ENCODE measurements around the gene PIBF1. TPM values are rescaled to one million over a fixed set of nuclear protein-coding genes. Genes with fewer than 3 reads are reported as not detected.
A peak's percentile ranks its signal among the peaks of the same experiment; 100 is the strongest.
"Not testable (repeated sequence)": the region's sequence is repeated elsewhere in the genome, so short reads cannot be mapped to it uniquely, and the experiment has no call there.

Gene PIBF1
- total and polyA plus RNA-seq, 4 experiments from 2014 or later, result 10.4 to 36.0 (median 23.0) TPM

DNA sequence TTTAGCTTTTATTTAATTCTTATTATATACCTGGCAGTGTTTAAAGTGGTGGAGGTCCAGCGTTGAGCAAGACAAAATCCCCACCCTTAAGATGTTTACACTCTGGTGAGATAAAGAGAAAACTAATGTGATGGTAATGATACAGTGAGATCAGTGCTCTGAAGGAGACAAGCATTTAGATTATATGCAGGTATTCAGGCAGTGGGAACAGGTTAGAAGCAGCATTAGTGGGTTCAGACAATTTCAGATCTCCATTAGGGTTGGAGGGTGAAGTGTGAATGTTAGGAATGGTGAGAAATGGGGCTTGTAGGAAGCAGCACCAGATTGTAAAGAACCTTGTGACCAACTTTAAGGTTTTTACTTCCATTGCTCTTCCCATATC, 39.0 kb downstream of the PIBF1 start:
- DNase-seq, result no peak
- peaks cover 28 to 43% of the 10 kb centered on the region in 2 donors for H3K36me3 Mint-ChIP-seq
- ChIA-PET POLR2A (ENCODE audit: partially characterized antibody) (no interaction called here), CTCF (ENCODE audit: partially characterized antibody) (interaction anchor here (1.8 to 2.9 kb wide), 2 partner anchors 13 to 15 kb away, joined by 3 to 8 read pairs; no protein-coding TSS in a partner anchor)
- no peak overlapping the region for H3K4me3 Mint-ChIP-seq
- peak overlapping the region in 1 of 7 donors; percentile 66 for H3K27ac Mint-ChIP-seq
- H3K27me3 Mint-ChIP-seq, result no peaks in the 10 kb centered on the region
- H3K4me1 ChIP-seq (ENCODE audit: insufficient read depth, low read length), result no peaks in the 10 kb centered on the region
- intact Hi-C loops (cut with micrococcal nuclease), result no loop called here
- no peak overlapping the region for H3K27ac ChIP-seq (ENCODE audit: low read depth, low read length)
- peaks cover 0 to 12% (median 1%) of the 10 kb centered on the region in 4 donors for H3K4me1 Mint-ChIP-seq
- H3K9me3 ChIP-seq (ENCODE audit: control insufficient read depth in 1 of 2, low read length in 2 of 2), result no peaks in the 10 kb centered on the region
- H3K36me3 ChIP-seq (ENCODE audit: insufficient read depth, low read length), result peaks cover 4% of the 10 kb centered on the region
- peaks cover 0 to 2% (median 0%) of the 10 kb centered on the region in 8 donors for H3K9me3 Mint-ChIP-seq
- no peak overlapping the region for H3K4me3 ChIP-seq (ENCODE audit: low read length in 2 of 2)
- H3K27me3 ChIP-seq (ENCODE audit: insufficient read depth, low read length), result no peaks in the 10 kb centered on the region

DNA sequence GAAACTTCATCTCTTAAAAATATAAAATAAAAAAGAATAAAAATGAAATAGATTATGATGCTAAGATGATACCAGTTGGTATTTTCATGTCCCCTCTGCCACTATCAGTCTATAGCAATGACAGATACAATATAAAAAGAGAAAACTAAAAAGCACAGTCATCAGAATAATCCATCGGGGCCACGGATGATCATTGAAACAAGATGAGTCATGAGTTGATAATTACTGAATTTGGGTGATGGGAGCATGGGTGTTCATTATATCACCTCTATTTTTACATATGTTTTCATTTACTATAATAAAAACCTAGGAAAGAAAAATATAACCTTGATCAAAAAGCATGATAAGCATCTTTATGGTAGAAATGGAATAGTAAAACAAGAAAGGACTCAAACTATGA, 41.1 kb downstream of the PIBF1 start:
- Histone ChIP-seq H3K27me3 (ENCODE audit: insufficient read depth, low read length) (no peaks in the 10 kb centered on the region), H3K27ac (ENCODE audit: low read depth, low read length) (no peak overlapping the region), H3K36me3 (ENCODE audit: insufficient read depth, low read length) (peaks cover 8% of the 10 kb centered on the region), H3K9me3 (ENCODE audit: control insufficient read depth in 1 of 2, low read length in 2 of 2) (no peaks in the 10 kb centered on the region), H3K4me3 (ENCODE audit: low read length in 2 of 2) (no peak overlapping the region), H3K4me1 (ENCODE audit: insufficient read depth, low read length) (no peaks in the 10 kb centered on the region)
- CTCF ChIA-PET (ENCODE audit: partially characterized antibody), result no interaction called here
- H3K27ac Mint-ChIP-seq, result no peak overlapping the region
- no peak overlapping the region for H3K4me3 Mint-ChIP-seq
- POLR2A ChIA-PET (ENCODE audit: partially characterized antibody), result no interaction called here
- no peak for DNase-seq
- H3K36me3 Mint-ChIP-seq, result peaks cover 42 to 53% of the 10 kb centered on the region in 2 donors
- H3K27me3 Mint-ChIP-seq, result no peaks in the 10 kb centered on the region
- intact Hi-C loops (cut with micrococcal nuclease), result no loop called here
- H3K4me1 Mint-ChIP-seq, result peaks cover 0 to 13% (median 2%) of the 10 kb centered on the region in 4 donors
- H3K9me3 Mint-ChIP-seq, result peaks cover 0 to 2% (median 0%) of the 10 kb centered on the region in 8 donors

DNA sequence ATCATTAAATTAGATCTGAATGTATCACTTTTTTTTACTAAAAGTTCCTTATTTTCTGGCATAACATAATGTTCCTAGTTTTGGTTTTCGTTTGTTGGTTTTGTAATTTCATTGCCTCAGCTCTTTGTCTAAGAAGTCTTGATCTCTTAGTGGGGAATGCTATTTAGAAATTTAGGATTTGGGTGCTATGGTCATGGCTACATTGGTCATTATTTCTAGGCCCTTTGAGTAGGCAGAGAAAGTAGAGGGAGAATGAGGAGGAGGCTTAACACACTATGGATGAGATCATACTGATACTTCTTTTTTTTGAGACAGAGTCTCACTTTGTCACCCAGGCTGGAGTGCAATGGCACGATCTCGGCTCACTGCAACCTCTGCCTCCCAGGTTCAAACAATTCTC, 41.8 kb downstream of the PIBF1 start:
- no peak for DNase-seq
- Mint-ChIP-seq H3K36me3 (peaks cover 42 to 54% of the 10 kb centered on the region in 2 donors), H3K27ac (no peak overlapping the region), H3K4me3 (no peak overlapping the region), H3K27me3 (no peaks in the 10 kb centered on the region), H3K9me3 (peaks cover 0 to 2% (median 0%) of the 10 kb centered on the region in 8 donors), H3K4me1 (peaks cover 5 to 15% (median 6%) of the 10 kb centered on the region in 4 donors)
- no peaks in the 10 kb centered on the region for H3K9me3 ChIP-seq (ENCODE audit: control insufficient read depth in 1 of 2, low read length in 2 of 2)
- H3K4me3 ChIP-seq (ENCODE audit: low read length in 2 of 2), result no peak overlapping the region
- ChIA-PET POLR2A (ENCODE audit: partially characterized antibody) (no interaction called here), CTCF (ENCODE audit: partially characterized antibody) (no interaction called here)
- intact Hi-C loops (cut with micrococcal nuclease), result no loop called here
- H3K36me3 ChIP-seq (ENCODE audit: insufficient read depth, low read length), result peaks cover 8% of the 10 kb centered on the region
- H3K27ac ChIP-seq (ENCODE audit: low read depth, low read length), result no peak overlapping the region
- no peaks in the 10 kb centered on the region for H3K4me1 ChIP-seq (ENCODE audit: insufficient read depth, low read length)
- no peaks in the 10 kb centered on the region for H3K27me3 ChIP-seq (ENCODE audit: insufficient read depth, low read length)

DNA sequence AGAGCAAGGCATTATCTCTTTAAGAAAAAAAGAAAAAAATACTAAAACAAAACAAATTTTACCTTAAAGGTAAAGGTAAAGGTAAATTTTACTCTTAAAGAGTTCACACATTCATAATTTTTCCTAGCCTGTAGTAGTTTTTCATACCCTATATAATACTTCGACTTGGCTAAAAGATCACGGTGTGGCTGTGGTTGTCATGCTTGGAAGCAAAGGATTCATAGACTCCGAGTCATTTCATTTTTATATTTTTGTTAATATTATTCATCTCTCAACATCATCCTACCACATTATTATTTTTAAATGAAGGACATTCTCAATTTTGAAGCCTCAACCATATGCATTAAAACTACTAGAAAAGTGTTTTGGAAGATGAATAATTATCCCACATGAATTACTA, 52.7 kb downstream of the PIBF1 start:
- Mint-ChIP-seq H3K9me3 (no peaks in the 10 kb centered on the region), H3K4me3 (no peak overlapping the region), H3K27ac (no peak overlapping the region), H3K4me1 (peaks cover 25 to 36% (median 27%) of the 10 kb centered on the region in 4 donors), H3K27me3 (no peaks in the 10 kb centered on the region), H3K36me3 (peaks cover 41 to 47% of the 10 kb centered on the region in 2 donors)
- POLR2A ChIA-PET (ENCODE audit: partially characterized antibody), result no interaction called here
- intact Hi-C loops (cut with micrococcal nuclease), result no loop called here
- CTCF ChIA-PET (ENCODE audit: partially characterized antibody), result no interaction called here
- peaks cover 3% of the 10 kb centered on the region for H3K4me1 ChIP-seq (ENCODE audit: insufficient read depth, low read length)
- no peaks in the 10 kb centered on the region for H3K27me3 ChIP-seq (ENCODE audit: insufficient read depth, low read length)
- H3K4me3 ChIP-seq (ENCODE audit: low read length in 2 of 2), result no peak overlapping the region
- no peaks in the 10 kb centered on the region for H3K9me3 ChIP-seq (ENCODE audit: control insufficient read depth in 1 of 2, low read length in 2 of 2)
- H3K36me3 ChIP-seq (ENCODE audit: insufficient read depth, low read length), result no peaks in the 10 kb centered on the region
- no peak for DNase-seq
- H3K27ac ChIP-seq (ENCODE audit: low read depth, low read length), result no peak overlapping the region

DNA sequence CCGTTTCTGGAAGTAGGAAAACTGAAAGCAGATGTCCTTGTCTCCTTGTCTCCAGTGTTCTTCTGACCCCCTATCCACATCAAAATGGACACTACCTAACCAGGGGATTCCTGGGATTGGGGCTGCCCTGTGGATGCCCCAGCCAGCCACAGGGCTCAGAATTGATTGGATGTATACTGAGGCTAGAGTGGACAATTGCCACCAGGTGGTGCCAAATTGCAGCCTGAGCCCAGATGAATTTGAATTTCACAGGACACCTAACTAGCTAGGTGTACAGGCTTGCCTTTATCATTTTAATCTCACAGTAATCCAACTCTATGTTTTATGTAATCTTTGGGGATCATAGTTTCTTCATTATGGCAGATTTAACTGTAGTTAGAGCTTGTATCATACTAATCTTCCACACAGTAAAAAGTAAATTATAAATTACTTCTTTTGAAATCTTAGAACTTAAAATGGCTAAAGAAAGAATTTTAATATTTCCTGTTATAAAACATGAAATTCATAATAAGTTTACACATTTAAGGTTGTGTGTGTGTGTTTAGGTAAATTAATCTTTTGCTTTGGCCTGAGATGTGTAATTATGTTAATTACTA, 58.0 kb downstream of the PIBF1 start:
- Mint-ChIP-seq H3K4me1 (peaks cover 0 to 7% (median 4%) of the 10 kb centered on the region in 4 donors), H3K36me3 (peaks cover 25% of the 10 kb centered on the region in 2 donors), H3K9me3 (no peaks in the 10 kb centered on the region), H3K27me3 (no peaks in the 10 kb centered on the region), H3K4me3 (no peak overlapping the region), H3K27ac (no peak overlapping the region)
- peak in 4 of 5 donors; percentile 10 to 24 (median 22) for DNase-seq
- H3K27me3 ChIP-seq (ENCODE audit: insufficient read depth, low read length), result no peaks in the 10 kb centered on the region
- intact Hi-C loops (cut with micrococcal nuclease), result loop anchor here (1.0 kb wide), 1 partner anchor 868 kb away; no protein-coding TSS in a partner anchor
- H3K36me3 ChIP-seq (ENCODE audit: insufficient read depth, low read length), result peaks cover 4% of the 10 kb centered on the region
- ChIA-PET CTCF (ENCODE audit: partially characterized antibody) (interaction anchor here (0.7 to 2.1 kb wide), 6 partner anchors 9 to 885 kb away, joined by 3 to 6 read pairs (median 4); no protein-coding TSS in a partner anchor), POLR2A (ENCODE audit: partially characterized antibody) (no interaction called here)
- H3K27ac ChIP-seq (ENCODE audit: low read depth, low read length), result no peak overlapping the region
- no peak overlapping the region for H3K4me3 ChIP-seq (ENCODE audit: low read length in 2 of 2)
- H3K4me1 ChIP-seq (ENCODE audit: insufficient read depth, low read length), result peaks cover 3% of the 10 kb centered on the region
- no peaks in the 10 kb centered on the region for H3K9me3 ChIP-seq (ENCODE audit: control insufficient read depth in 1 of 2, low read length in 2 of 2)

DNA sequence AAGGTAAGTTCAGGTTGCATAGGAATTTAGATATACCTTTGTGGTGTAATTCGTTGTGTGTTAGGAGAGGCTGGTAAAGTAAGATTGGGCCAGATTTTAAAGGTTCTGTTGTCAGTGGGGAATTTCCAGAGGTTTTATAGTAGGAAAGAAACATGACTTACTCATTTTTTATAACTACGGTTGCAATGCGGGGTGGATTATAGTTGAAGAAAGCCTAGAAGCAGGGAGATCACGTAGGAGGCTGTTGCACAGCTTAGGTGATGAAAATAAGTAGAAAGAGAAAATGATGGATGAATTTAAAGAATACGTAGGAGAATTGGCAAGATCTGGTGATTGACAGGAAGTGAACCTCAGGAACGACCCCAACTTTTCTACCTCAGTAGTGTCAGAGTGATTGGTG, 61.1 kb downstream of the PIBF1 start:
- Histone ChIP-seq H3K36me3 (ENCODE audit: insufficient read depth, low read length) (peaks cover 10% of the 10 kb centered on the region), H3K9me3 (ENCODE audit: control insufficient read depth in 1 of 2, low read length in 2 of 2) (no peaks in the 10 kb centered on the region), H3K4me1 (ENCODE audit: insufficient read depth, low read length) (no peaks in the 10 kb centered on the region), H3K27ac (ENCODE audit: low read depth, low read length) (no peak overlapping the region), H3K27me3 (ENCODE audit: insufficient read depth, low read length) (no peaks in the 10 kb centered on the region), H3K4me3 (ENCODE audit: low read length in 2 of 2) (no peak overlapping the region)
- no peaks in the 10 kb centered on the region for H3K27me3 Mint-ChIP-seq
- peaks cover 45 to 49% of the 10 kb centered on the region in 2 donors for H3K36me3 Mint-ChIP-seq
- no peak overlapping the region for H3K4me3 Mint-ChIP-seq
- H3K4me1 Mint-ChIP-seq, result peaks cover 0 to 7% (median 4%) of the 10 kb centered on the region in 4 donors
- intact Hi-C loops (cut with micrococcal nuclease), result no loop called here
- ChIA-PET POLR2A (ENCODE audit: partially characterized antibody) (no interaction called here), CTCF (ENCODE audit: partially characterized antibody) (no interaction called here)
- no peak for DNase-seq
- H3K9me3 Mint-ChIP-seq, result peaks cover 0 to 2% (median 0%) of the 10 kb centered on the region in 8 donors
- no peak overlapping the region for H3K27ac Mint-ChIP-seq

DNA sequence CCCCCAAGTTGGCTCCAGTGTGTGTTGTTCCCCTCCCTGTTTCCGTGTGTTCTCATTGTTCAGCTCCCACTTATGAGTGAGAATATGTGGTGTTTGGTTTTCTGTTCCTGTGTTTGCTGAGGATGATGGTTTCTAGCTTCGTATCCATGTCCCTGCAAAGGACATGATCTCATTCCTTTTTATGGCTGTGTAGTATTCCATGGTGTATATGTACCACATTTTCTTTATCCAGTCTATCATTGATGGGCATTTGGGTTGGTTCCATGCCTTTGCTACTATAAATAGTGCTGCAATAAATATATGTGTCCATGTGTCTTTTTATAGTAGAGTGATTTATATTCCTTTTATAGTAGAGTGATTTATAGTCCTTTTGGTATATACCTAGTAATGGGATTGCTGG, 63.2 kb downstream of the PIBF1 start:
- H3K4me3 Mint-ChIP-seq; DNase-seq; H3K36me3 ChIP-seq (ENCODE audit: insufficient read depth, low read length); H3K9me3 Mint-ChIP-seq; H3K4me1 Mint-ChIP-seq; H3K27me3 Mint-ChIP-seq; intact Hi-C loops (cut with micrococcal nuclease); CTCF ChIA-PET (ENCODE audit: partially characterized antibody); H3K27ac Mint-ChIP-seq; H3K27ac ChIP-seq (ENCODE audit: low read depth, low read length); H3K27me3 ChIP-seq (ENCODE audit: insufficient read depth, low read length); H3K9me3 ChIP-seq (ENCODE audit: control insufficient read depth in 1 of 2, low read length in 2 of 2); H3K4me3 ChIP-seq (ENCODE audit: low read length in 2 of 2); H3K4me1 ChIP-seq (ENCODE audit: insufficient read depth, low read length); POLR2A ChIA-PET (ENCODE audit: partially characterized antibody): not testable (repeated sequence)
- peaks cover 52 to 55% of the 10 kb centered on the region in 2 donors for H3K36me3 Mint-ChIP-seq

All from CD4-positive, alpha-beta memory T cell (primary cell).